Naive thymus-derived CD8-positive, alpha-beta T cell (primary cell): ENCODE data around the gene PYCARD. TPM values are rescaled to one million over a fixed set of nuclear protein-coding genes. Genes with fewer than 3 reads are reported as not detected.
"Not testable (repeated sequence)": the region's sequence is repeated elsewhere in the genome, so short reads cannot be mapped to it uniquely, and the experiment has no call there.

Experiments used
- ATAC-seq, 2 donors: fragments of 150-1000 bp; cut with Tn5 transposase in 1 of 2; sonication (Bioruptor Pico), chemical (Tn5 transposase) in 1 of 2; 1 replicate in 1 of 2; 2 replicates in 1 of 2; pipeline ENCODE4 v1.10.0; 2021; ENCODE audit warnings: mild to moderate bottlenecking in 2 of 2, moderate library complexity in 2 of 2
- POLR2A ChIA-PET: fragments of 350-600 bp; sonication (Branson Sonifier 250); formaldehyde crosslinking; loops from one replicate; lab custom pipeline; 2021; ENCODE audit warnings: antibody characterized with exemption; lab: Charles Lee
- DNase-seq, 10 donors: peaks; one replicate each; pipeline versions ENCODE4 v3.0.0 to v3.0.0-alpha.2; 2020 to 2022
- H3K27ac Mint-ChIP-seq, 10 donors: one replicate each; pipeline ENCODE4 v1.8.0; 2020 to 2022; ENCODE audit warnings: mild to moderate bottlenecking in 10 of 10, mixed read lengths in 10 of 10, moderate library complexity in 4 of 10, inconsistent platforms in 1 of 10
- H3K27me3 Mint-ChIP-seq, 5 donors: one replicate each; pipeline ENCODE4 v1.8.0; 2021 to 2022; ENCODE audit warnings: mixed read lengths in 5 of 5
- H3K36me3 Mint-ChIP-seq, 3 donors: one replicate each; pipeline ENCODE4 v1.8.0; 2020 to 2022; ENCODE audit warnings: mixed read lengths in 3 of 3, mild to moderate bottlenecking in 2 of 3, inconsistent platforms in 1 of 3
- H3K4me1 Mint-ChIP-seq, 4 donors: one replicate each; pipeline ENCODE4 v1.8.0; 2021 to 2022; ENCODE audit warnings: mixed read lengths in 4 of 4
- H3K4me3 Mint-ChIP-seq, 10 donors: one replicate each; pipeline ENCODE4 v1.8.0; 2020 to 2022; ENCODE audit warnings: mild to moderate bottlenecking in 10 of 10, mixed read lengths in 10 of 10, moderate library complexity in 6 of 10, inconsistent platforms in 1 of 10
- H3K9me3 Mint-ChIP-seq, 9 donors: one replicate each; pipeline ENCODE4 v1.8.0; 2020 to 2022; ENCODE audit warnings: mixed read lengths in 9 of 9, mild to moderate bottlenecking in 3 of 9, inconsistent platforms in 1 of 9, moderate library complexity in 1 of 9
- polyA plus RNA-seq, 3 donors: library from polyadenylated mRNA; unstranded; fragments of 300-500 nt; fragmentation: Illumina TruSeq; gene quantifications; one replicate each; pipeline ENCODE4 v1.2.3, GENCODE V29; 2021
- total RNA-seq, 8 experiments: library from RNA in 2 of 8; stranded (reverse) in 2 of 8; gene quantifications; one replicate each; pipeline ENCODE4 v1.2.3 and lab custom pipeline; 2021 to 2026

The PYCARD gene
- total and polyA plus RNA-seq, 5 experiments from 2014 or later: 22.0 to 65.2 (median 39.3) TPM

GRCh38 chr16:31196324-31197088 lies 6.1 kb downstream of the PYCARD start:
- H3K4me3 Mint-ChIP-seq: peak overlapping the region in 1 of 10 donors; percentile 34
- ATAC-seq (no peak), DNase-seq (no peak)
- H3K9me3 Mint-ChIP-seq: no peaks in the 10 kb centered on the region
- H3K27ac Mint-ChIP-seq: peak overlapping the region in 8 of 10 donors; percentile 8 to 79 (median 62)
- POLR2A ChIA-PET: interaction anchor here (2.8 to 11.3 kb wide), 3 partner anchors 10 to 18 kb away, joined by 10 to 164 read pairs (median 21); partner anchors contain the start of gene FUS
- peaks cover 6 to 61% (median 17%) of the 10 kb centered on the region in 3 donors for H3K36me3 Mint-ChIP-seq
- H3K4me1 Mint-ChIP-seq: peaks cover 31 to 66% (median 58%) of the 10 kb centered on the region in 4 donors
- H3K27me3 Mint-ChIP-seq: no peaks in the 10 kb centered on the region

DNA sequence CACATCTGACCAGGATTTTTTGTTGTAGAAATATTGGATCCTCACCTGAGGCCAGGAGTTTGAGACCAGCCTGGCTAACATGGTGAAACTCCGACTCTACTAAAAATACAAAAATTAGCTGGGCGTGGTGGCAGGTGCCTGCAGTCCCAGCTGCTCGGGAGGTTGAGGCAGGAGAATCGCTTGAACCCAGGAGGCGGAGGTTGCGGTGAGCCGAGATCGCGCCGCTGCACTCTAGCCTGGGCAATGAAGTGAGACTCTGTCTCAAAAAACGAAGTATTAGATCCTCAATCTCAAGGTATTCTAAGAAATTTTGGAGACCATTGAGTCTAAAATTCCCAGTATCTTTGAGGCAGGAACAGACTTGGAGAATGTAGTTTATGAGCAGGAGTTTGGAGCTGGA lies 6.7 kb downstream of the PYCARD start:
- Mint-ChIP-seq H3K4me1 (peaks cover 29 to 65% (median 57%) of the 10 kb centered on the region in 4 donors), H3K36me3 (peaks cover 6 to 67% (median 22%) of the 10 kb centered on the region in 3 donors), H3K27ac (peak overlapping the region in 7 of 10 donors; percentile 8 to 79 (median 44)), H3K4me3 (peak overlapping the region in 1 of 10 donors; percentile 34)
- H3K27me3 Mint-ChIP-seq, H3K9me3 Mint-ChIP-seq, ATAC-seq, DNase-seq: not testable (repeated sequence)
- POLR2A ChIA-PET: interaction anchor here (2.8 to 11.3 kb wide), 3 partner anchors 9 to 17 kb away, joined by 10 to 164 read pairs (median 21); partner anchors contain the start of gene FUS

- DNase-seq: no peak
- Mint-ChIP-seq H3K27me3 (no peaks in the 10 kb centered on the region), H3K9me3 (no peaks in the 10 kb centered on the region), H3K4me1 (peaks cover 36 to 66% (median 60%) of the 10 kb centered on the region in 4 donors), H3K36me3 (peaks cover 7 to 76% (median 30%) of the 10 kb centered on the region in 3 donors), H3K4me3 (peak overlapping the region in 1 of 10 donors; percentile 28), H3K27ac (peak overlapping the region in 3 of 10 donors; percentile 34 to 54 (median 45))
- ATAC-seq: no peak
- POLR2A ChIA-PET: interaction anchor here (2.8 to 11.3 kb wide), 3 partner anchors 8 to 16 kb away, joined by 10 to 164 read pairs (median 21); partner anchors contain the start of gene FUS
These were observed 7.7 kb downstream of the PYCARD start for GRCh38 chr16:31194898-31195297.

DNA sequence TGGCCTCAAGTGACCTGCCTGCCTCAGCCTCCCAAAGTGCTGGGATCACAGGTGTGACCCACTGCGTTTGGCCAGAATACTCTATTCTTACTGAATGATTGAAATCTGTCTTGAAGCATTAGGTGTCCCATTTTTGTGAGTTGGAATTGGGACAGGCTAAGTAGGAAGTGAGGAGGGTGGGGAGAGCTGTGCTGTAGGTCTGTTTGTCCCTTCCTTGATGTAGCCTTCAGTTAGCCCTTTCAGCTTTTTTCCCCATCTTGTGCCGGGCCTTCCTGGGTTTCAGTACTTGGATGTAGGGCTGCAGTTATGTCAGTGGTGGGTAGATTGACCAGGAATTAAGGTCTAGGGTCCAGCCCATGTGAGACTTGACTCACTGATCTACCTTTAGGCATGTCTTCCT lies 8.7 kb downstream of the PYCARD start:
- Mint-ChIP-seq H3K9me3 (no peaks in the 10 kb centered on the region), H3K4me1 (peaks cover 35 to 66% (median 60%) of the 10 kb centered on the region in 4 donors), H3K27ac (peak overlapping the region in 3 of 10 donors; percentile 43 to 83 (median 69)), H3K27me3 (no peaks in the 10 kb centered on the region), H3K4me3 (no peak overlapping the region), H3K36me3 (peaks cover 17 to 78% (median 40%) of the 10 kb centered on the region in 3 donors)
- POLR2A ChIA-PET: interaction anchor here (0.7 to 11.3 kb wide), 5 partner anchors 8 to 282 kb away, joined by 3 to 164 read pairs (median 4); partner anchors contain the start of gene FUS
- DNase-seq: no peak
- ATAC-seq: no peak

DNA sequence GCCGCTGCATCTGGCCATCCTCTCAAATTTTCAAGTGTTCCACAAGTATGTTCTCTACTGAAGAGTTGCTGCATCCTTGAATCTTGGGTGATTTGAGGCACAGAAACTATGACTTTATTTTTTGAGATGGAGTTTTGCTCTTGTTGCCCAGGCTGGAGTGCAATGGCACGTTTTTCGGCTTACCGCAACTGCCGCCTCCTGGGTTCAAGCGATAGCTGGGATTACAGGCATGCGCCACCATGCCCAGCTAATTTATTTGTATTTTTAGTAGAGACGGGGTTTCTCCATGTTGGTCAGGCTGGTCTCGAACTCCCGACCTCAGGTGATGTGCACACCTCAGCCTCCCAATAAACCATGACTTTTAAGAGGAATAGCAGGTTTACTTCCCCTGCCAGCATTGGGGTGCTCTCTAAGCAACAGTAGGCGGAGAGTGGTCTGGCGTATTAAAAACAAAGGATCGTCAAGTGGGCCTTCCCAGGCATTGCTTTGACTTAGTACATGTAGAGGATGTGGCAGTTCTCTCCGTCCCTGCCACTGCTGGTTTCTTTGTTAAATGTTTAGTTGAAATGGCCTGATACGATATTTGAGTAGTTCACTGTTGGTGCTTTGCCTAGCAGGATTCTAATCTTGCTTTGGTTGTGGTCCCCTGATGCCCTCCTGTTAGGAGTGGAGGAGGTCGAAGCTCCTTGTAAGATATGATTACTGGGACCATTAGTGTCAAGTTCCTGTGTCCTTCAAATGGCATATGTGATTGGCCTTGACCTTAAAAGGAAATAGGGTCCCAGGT lies 9.5 kb downstream of the PYCARD start:
- DNase-seq (no peak), ATAC-seq (no peak)
- Mint-ChIP-seq H3K4me3 (peak overlapping the region in 2 of 10 donors; percentile 2 to 25), H3K27me3 (no peaks in the 10 kb centered on the region), H3K9me3 (no peaks in the 10 kb centered on the region), H3K36me3 (peaks cover 19 to 86% (median 48%) of the 10 kb centered on the region in 3 donors), H3K27ac (peak overlapping the region in 8 of 10 donors; percentile 6 to 81 (median 54)), H3K4me1 (peaks cover 36 to 66% (median 59%) of the 10 kb centered on the region in 4 donors)
- POLR2A ChIA-PET: interaction anchor here (0.9 to 11.3 kb wide), 3 partner anchors 9 to 14 kb away, joined by 3 to 164 read pairs (median 4); partner anchors contain the start of gene FUS

GRCh38 chr16:31191697-31192428 lies 10.7 kb downstream of the PYCARD start:
- H3K9me3 Mint-ChIP-seq: no peaks in the 10 kb centered on the region
- ATAC-seq: peak in 1 of 2 donors; percentile 9
- peak in 1 of 10 donors; percentile 3 for DNase-seq
- peaks cover 19 to 97% (median 54%) of the 10 kb centered on the region in 3 donors for H3K36me3 Mint-ChIP-seq
- peak overlapping the region; percentile 24 to 84 (median 60) for H3K27ac Mint-ChIP-seq
- H3K4me1 Mint-ChIP-seq: peaks cover 44 to 74% (median 66%) of the 10 kb centered on the region in 4 donors
- H3K27me3 Mint-ChIP-seq: no peaks in the 10 kb centered on the region
- POLR2A ChIA-PET: interaction anchor here (1.2 kb wide), 1 partner anchor 12 kb away, joined by 4 read pairs; the partner anchor contains the start of gene FUS
- peak overlapping the region in 1 of 10 donors; percentile 20 for H3K4me3 Mint-ChIP-seq

DNA sequence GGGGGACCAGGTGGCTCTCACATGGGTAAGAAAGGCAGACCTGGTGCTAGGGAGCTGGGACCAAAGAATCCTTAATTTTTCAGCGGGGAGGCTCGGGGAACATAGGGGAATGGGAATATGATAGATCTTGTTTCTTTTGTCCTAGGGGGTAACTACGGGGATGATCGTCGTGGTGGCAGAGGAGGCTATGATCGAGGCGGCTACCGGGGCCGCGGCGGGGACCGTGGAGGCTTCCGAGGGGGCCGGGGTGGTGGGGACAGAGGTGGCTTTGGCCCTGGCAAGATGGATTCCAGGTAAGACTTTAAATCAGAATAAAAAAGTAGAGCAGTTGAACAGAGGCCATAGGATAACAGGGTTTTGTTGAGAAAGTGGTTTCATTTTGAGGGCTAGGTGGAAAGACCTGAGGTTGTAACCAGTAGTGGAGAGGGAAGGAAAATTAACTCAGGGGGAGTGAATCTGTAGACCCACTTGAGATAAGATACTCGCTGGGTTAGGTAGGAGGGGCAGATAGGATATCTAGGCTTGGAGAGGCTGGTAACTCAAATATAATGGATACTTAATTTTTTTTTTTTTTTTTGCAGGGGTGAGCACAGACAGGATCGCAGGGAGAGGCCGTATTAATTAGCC lies 11.6 kb downstream of the PYCARD start:
- POLR2A ChIA-PET: interaction anchor here (1.1 to 2.6 kb wide), 4 partner anchors 9 to 65 kb away, joined by 3 to 23 read pairs (median 8); partner anchors contain the start of genes FUS and PYCARD
- no peaks in the 10 kb centered on the region for H3K9me3 Mint-ChIP-seq
- peaks cover 24 to 98% (median 60%) of the 10 kb centered on the region in 3 donors for H3K36me3 Mint-ChIP-seq
- peaks cover 50 to 79% (median 70%) of the 10 kb centered on the region in 4 donors for H3K4me1 Mint-ChIP-seq
- H3K4me3 Mint-ChIP-seq: no peak overlapping the region
- DNase-seq (no peak), ATAC-seq (no peak)
- peak overlapping the region in 9 of 10 donors; percentile 13 to 84 (median 67) for H3K27ac Mint-ChIP-seq
- H3K27me3 Mint-ChIP-seq: no peaks in the 10 kb centered on the region

DNA sequence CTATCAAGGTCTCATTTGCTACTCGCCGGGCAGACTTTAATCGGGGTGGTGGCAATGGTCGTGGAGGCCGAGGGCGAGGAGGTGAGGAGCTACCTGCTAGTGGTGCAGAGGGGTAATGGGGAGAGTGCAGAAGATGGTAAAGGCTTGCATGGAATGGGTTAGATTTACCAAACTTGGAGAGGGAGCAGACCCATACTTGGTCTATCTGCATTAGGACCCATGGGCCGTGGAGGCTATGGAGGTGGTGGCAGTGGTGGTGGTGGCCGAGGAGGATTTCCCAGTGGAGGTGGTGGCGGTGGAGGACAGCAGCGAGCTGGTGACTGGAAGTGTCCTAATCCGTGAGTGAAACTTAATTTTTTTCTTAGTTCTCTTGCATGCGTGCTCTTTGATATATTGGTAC lies 12.5 kb downstream of the PYCARD start:
- DNase-seq: no peak
- no peaks in the 10 kb centered on the region for H3K9me3 Mint-ChIP-seq
- POLR2A ChIA-PET: interaction anchor here (0.6 to 2.6 kb wide), 5 partner anchors 8 to 65 kb away, joined by 3 to 23 read pairs (median 5); partner anchors contain the start of genes FUS and PYCARD

GRCh38 chr16:31189412-31189778 lies 13.2 kb downstream of the PYCARD start:
- no peaks in the 10 kb centered on the region for H3K9me3 Mint-ChIP-seq
- peaks cover 61 to 92% (median 83%) of the 10 kb centered on the region in 4 donors for H3K4me1 Mint-ChIP-seq
- DNase-seq (no peak), ATAC-seq (no peak)
- peaks cover 28 to 99% (median 71%) of the 10 kb centered on the region in 3 donors for H3K36me3 Mint-ChIP-seq
- H3K27ac Mint-ChIP-seq: peak overlapping the region in 9 of 10 donors; percentile 34 to 90 (median 81)
- POLR2A ChIA-PET: interaction anchor here (0.6 to 2.6 kb wide), 3 partner anchors 9 to 132 kb away, joined by 3 to 23 read pairs (median 13); partner anchors contain the start of genes FUS and PYCARD
- H3K27me3 Mint-ChIP-seq: no peaks in the 10 kb centered on the region
- peak overlapping the region in 2 of 10 donors; percentile 4 to 55 for H3K4me3 Mint-ChIP-seq

More for the DNA sequence above, 12.5 kb downstream of the PYCARD start:
- Mint-ChIP-seq H3K4me1 (peaks cover 56 to 87% (median 78%) of the 10 kb centered on the region in 4 donors), H3K36me3 (peaks cover 28 to 98% (median 67%) of the 10 kb centered on the region in 3 donors), H3K27ac (peak overlapping the region in 9 of 10 donors; percentile 43 to 90 (median 77)), H3K27me3 (no peaks in the 10 kb centered on the region), H3K4me3 (peak overlapping the region in 3 of 10 donors; percentile 12 to 65 (median 17))
- ATAC-seq: no peak

GRCh38 chr16:31188450-31189411 lies 13.8 kb downstream of the PYCARD start:
- Mint-ChIP-seq H3K4me3 (peak overlapping the region in 5 of 10 donors; percentile 4 to 55 (median 7)), H3K36me3 (peaks cover 28 to 99% (median 72%) of the 10 kb centered on the region in 3 donors), H3K4me1 (peaks cover 63 to 94% (median 85%) of the 10 kb centered on the region in 4 donors), H3K9me3 (no peaks in the 10 kb centered on the region), H3K27ac (peak overlapping the region; percentile 1 to 90 (median 82)), H3K27me3 (no peaks in the 10 kb centered on the region)
- DNase-seq: peak in 1 of 10 donors; percentile 19
- no peak for ATAC-seq
- POLR2A ChIA-PET: interaction anchor here (0.6 to 2.8 kb wide), 5 partner anchors 9 to 133 kb away, joined by 3 to 23 read pairs (median 11); partner anchors contain the start of genes FUS and PYCARD
